BE2C (cell line): ENCODE data around the gene PRDM16.
"Not testable (repeated sequence)": the region's sequence is repeated elsewhere in the genome, so short reads cannot be mapped to it uniquely, and the experiment has no call there.

ENCODE experiments used
- DNase-seq: peaks from one replicate; pipeline ENCODE4 v3.0.0-alpha.2; 2020
- H3K27me3 ChIP-seq: fragments of 250-450 bp; sonication (Bioruptor Pico); 2 replicates; pipeline ENCODE4 v1.5.1; 2020; ENCODE audit warnings: mild to moderate bottlenecking
- H3K36me3 ChIP-seq: fragments of 250-450 bp; sonication (Bioruptor Pico); 2 replicates; pipeline ENCODE4 v1.5.1; 2020; ENCODE audit warnings: mild to moderate bottlenecking
- H3K4me1 ChIP-seq: fragments of 250-450 bp; sonication (Bioruptor Pico); 2 replicates; pipeline ENCODE4 v1.5.1; 2020
- H3K4me3 ChIP-seq: 2 replicates; pipeline ENCODE4 v1.5.1; 2011; ENCODE audit warnings: low read depth, low read length
- H3K9me3 ChIP-seq: fragments of 250-450 bp; sonication (Bioruptor Pico); 2 replicates; pipeline ENCODE4 v1.5.1; 2020
- CTCF ChIP-seq: IDR thresholded peaks from 2 replicates; pipeline ENCODE4 v1.5.1; 2012; ENCODE audit warnings: mild to moderate bottlenecking, low read depth, low read length

PRDM16 gene

DNA sequence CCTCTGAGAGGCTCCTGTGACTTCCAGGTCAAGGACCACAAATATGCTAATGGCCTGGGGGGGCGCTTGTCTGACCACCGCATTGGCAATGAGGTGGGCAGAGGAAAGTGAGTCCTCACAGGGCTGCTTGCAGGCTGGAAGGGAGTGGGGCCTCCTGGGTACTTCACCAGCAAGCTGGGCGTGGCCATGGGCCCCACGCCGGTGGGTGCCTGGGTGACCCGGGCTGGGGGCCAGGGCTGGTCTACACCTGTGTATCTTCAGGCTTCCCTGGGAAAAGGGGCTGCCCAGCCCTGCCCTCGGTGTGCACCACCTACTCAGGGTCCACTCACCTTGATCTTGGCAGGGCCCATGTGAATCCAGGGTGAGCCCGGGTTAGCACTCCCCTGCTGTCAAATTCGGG, 167.4 kb downstream of the PRDM16 start:
- DNase-seq: no peak
- Histone ChIP-seq H3K4me3 (no peak overlapping the region), H3K4me1 (no peaks in the 10 kb centered on the region), H3K27me3 (no peaks in the 10 kb centered on the region), H3K36me3 (no peaks in the 10 kb centered on the region), H3K9me3 (no peaks in the 10 kb centered on the region)
- no peak for TF ChIP-seq CTCF

DNA sequence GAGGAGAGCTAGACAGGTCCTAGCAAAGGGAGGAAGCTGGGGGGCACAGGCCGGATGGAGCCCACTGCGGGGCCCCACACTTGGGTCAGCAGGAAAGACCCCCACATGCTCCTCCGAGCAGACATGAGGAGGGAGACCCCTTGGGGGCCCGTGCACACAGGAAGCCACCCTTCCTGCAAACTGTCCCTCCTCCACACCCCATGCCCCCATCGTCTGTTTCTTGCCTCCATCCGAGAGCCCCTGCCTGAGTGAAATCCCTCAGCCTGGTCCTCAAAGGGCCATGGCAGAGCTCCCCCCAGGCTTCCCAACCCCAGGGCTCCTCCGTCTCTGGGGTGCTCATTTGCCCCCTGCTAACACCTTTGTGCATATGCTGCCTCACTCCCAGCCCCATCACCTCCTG, 168.0 kb downstream of the PRDM16 start:
- no peaks in the 10 kb centered on the region for H3K4me1 ChIP-seq
- DNase-seq: no peak
- H3K36me3 ChIP-seq: no peaks in the 10 kb centered on the region
- no peaks in the 10 kb centered on the region for H3K27me3 ChIP-seq
- no peak overlapping the region for H3K4me3 ChIP-seq
- no peaks in the 10 kb centered on the region for H3K9me3 ChIP-seq
- TF ChIP-seq CTCF: no peak

DNA sequence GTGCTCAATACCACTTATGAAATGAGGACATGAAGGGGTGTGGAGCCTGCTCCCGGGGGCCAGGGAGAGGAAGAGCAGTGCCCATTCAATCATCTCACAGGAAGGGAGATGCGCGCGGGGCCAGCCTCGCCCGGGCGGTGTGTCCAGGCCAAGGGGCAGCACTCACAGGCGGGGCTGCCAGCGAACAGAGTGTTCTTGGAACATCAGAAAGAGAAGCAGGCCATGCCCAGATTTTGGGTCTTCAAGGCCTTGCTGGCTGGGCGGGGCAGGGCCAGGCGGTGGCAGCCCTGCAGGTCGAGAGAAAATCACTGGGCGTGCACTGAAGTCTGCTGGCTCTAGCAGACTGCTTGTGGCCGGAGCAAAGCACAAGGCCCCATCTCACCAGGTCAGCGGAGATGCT, 168.6 kb downstream of the PRDM16 start:
- no peak overlapping the region for H3K4me3 ChIP-seq
- no peaks in the 10 kb centered on the region for H3K4me1 ChIP-seq
- no peaks in the 10 kb centered on the region for H3K36me3 ChIP-seq
- no peaks in the 10 kb centered on the region for H3K27me3 ChIP-seq
- no peaks in the 10 kb centered on the region for H3K9me3 ChIP-seq
- no peak for TF ChIP-seq CTCF
- no peak for DNase-seq

GRCh38 chr1:3237994-3238702, 169.1 kb downstream of the PRDM16 start:
- Histone ChIP-seq H3K9me3 (no peaks in the 10 kb centered on the region), H3K4me1 (no peaks in the 10 kb centered on the region), H3K36me3 (no peaks in the 10 kb centered on the region), H3K27me3 (no peaks in the 10 kb centered on the region), H3K4me3 (no peak overlapping the region)
- no peak for TF ChIP-seq CTCF
- no peak for DNase-seq

GRCh38 chr1:3238703-3239278, 169.8 kb downstream of the PRDM16 start:
- no peak for TF ChIP-seq CTCF
- no peaks in the 10 kb centered on the region for H3K9me3 ChIP-seq
- H3K4me1 ChIP-seq: no peaks in the 10 kb centered on the region
- no peak for DNase-seq
- H3K4me3 ChIP-seq: no peak overlapping the region
- no peaks in the 10 kb centered on the region for H3K27me3 ChIP-seq
- no peaks in the 10 kb centered on the region for H3K36me3 ChIP-seq

DNA sequence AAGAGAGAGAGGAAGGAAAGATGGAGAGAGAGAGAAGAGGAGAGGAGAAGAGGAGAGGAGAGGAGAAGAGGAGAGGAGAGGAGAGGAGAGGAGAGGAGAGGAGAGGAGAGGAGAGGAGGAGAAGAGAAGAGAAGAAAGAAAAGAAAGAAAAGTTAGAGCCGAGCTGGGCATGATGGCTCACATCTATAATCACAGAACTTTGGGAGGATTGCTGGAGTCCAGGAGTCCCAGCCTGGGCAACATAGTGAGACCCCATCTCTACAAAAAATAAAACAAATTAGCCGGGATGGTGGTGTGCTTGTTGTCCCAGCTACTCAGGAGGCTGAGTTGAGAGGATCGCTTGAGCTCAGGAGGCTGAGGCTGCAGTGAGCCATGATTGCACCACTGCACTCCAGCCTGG, 171.0 kb downstream of the PRDM16 start:
- H3K36me3 ChIP-seq, H3K9me3 ChIP-seq, DNase-seq, H3K4me3 ChIP-seq, H3K4me1 ChIP-seq, H3K27me3 ChIP-seq: not testable (repeated sequence)
